CD4-positive, alpha-beta T cell treated with Interleukin-15 for 4 hours (primary cell): ENCODE data around the gene SDR39U1.

ENCODE experiments used
- DNase-seq: peaks from one replicate; pipeline ENCODE4 v3.0.0-alpha.2; 2020; ENCODE audit warnings: low spot score

The SDR39U1 gene

GRCh38 chr14:24390701-24391468 is 51.7 kb downstream of the SDR39U1 start:
- no peak for DNase-seq
